Mammary epithelial cell (primary cell): ENCODE data around the gene SNCA.

Experiments
- EZH2 ChIP-seq: IDR thresholded peaks from 2 replicates; pipeline ENCODE4 v1.6.1; 2012; ENCODE audit warnings: low read length, inconsistent platforms, borderline replicate concordance
- TF ChIP-seq, protein P1 (sequence below), 2 donors: IDR thresholded peaks in 1 of 2; conservative IDR thresholded peaks in 1 of 2; 2 replicates each; pipeline ENCODE4 v1.5.1; 2011 to 2012; ENCODE audit warnings: inconsistent platforms in 2 of 2, low read length in 2 of 2, mild to moderate bottlenecking in 2 of 2, control low read depth in 1 of 2, low read depth in 1 of 2; ENCODE audit not compliant: insufficient read depth in 1 of 2; ENCODE audit errors: extremely low read depth in 1 of 2

DNA sequence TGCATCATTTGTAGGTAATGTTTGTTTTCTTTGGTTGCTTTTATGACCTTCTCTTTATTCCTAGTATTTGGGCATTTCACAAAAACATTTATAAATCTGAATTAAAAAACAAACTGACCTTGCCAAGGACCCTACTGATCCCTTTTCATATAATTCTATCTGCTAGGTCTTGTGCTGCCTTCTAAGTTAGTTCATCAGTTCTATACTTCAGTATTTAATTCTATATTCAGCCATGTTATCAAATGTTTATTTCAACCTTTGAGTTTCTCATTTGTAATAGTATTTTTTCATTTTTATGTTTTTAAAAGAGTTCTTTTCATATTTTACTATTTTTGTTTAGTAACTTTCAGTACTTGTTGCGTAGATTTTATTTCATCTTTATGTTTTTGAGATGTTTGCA, 155.3 kb downstream of the SNCA start:
- TF ChIP-seq, protein P1, sequence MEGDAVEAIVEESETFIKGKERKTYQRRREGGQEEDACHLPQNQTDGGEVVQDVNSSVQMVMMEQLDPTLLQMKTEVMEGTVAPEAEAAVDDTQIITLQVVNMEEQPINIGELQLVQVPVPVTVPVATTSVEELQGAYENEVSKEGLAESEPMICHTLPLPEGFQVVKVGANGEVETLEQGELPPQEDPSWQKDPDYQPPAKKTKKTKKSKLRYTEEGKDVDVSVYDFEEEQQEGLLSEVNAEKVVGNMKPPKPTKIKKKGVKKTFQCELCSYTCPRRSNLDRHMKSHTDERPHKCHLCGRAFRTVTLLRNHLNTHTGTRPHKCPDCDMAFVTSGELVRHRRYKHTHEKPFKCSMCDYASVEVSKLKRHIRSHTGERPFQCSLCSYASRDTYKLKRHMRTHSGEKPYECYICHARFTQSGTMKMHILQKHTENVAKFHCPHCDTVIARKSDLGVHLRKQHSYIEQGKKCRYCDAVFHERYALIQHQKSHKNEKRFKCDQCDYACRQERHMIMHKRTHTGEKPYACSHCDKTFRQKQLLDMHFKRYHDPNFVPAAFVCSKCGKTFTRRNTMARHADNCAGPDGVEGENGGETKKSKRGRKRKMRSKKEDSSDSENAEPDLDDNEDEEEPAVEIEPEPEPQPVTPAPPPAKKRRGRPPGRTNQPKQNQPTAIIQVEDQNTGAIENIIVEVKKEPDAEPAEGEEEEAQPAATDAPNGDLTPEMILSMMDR (conservative IDR thresholded peaks at IDR 0.05 in 1 of 2, IDR thresholded peaks at IDR 0.05 in 1 of 2; ENCODE audit: extremely low read depth in 1 of 2, insufficient read depth in 1 of 2, low read depth in 1 of 2, low read length in 2 of 2): no peak
- no peak for TF ChIP-seq EZH2
